Omental fat pad (tissue), 4 donors: ENCODE measurements around the gene PADI1. TPM values are rescaled to one million over a fixed set of nuclear protein-coding genes. Genes with fewer than 3 reads are reported as not detected.
A peak's percentile ranks its signal among the peaks of the same experiment; 100 is the strongest.

Experiments used
- ATAC-seq: fragments of 150-250 bp; one replicate; pipeline ENCODE4 v1.9.1; 2016; ENCODE audit warnings: mild to moderate bottlenecking, moderate library complexity; ENCODE audit not compliant: low FRiP score
- DNase-seq: peaks from one replicate; pipeline ENCODE4 v3.0.0-alpha.2; 2019; ENCODE audit warnings: low spot score
- CTCF ChIP-seq, 3 donors: fragments of 450-650 bp; IDR thresholded peaks; one replicate each; pipeline ENCODE4 v1.5.1; 2016 to 2017; ENCODE audit warnings: antibody characterized with exemption in 3 of 3, mild to moderate bottlenecking in 3 of 3, moderate library complexity in 2 of 3
- total RNA-seq, 4 donors: library from RNA; depleted of rRNA; stranded (reverse); fragments of >200 nt; gene quantifications; one replicate each; pipeline ENCODE4 v1.1.0, GENCODE V29; 2016

The PADI1 gene
- total RNA-seq, 4 donors from 2014 or later = not detected

GRCh38 chr1:17197696-17198095 is 7.2 kb upstream of the PADI1 start:
- TF ChIP-seq CTCF (IDR thresholded peaks at IDR 0.05) = no peak
- DNase-seq = peak; percentile 8
- no peak for ATAC-seq

DNA sequence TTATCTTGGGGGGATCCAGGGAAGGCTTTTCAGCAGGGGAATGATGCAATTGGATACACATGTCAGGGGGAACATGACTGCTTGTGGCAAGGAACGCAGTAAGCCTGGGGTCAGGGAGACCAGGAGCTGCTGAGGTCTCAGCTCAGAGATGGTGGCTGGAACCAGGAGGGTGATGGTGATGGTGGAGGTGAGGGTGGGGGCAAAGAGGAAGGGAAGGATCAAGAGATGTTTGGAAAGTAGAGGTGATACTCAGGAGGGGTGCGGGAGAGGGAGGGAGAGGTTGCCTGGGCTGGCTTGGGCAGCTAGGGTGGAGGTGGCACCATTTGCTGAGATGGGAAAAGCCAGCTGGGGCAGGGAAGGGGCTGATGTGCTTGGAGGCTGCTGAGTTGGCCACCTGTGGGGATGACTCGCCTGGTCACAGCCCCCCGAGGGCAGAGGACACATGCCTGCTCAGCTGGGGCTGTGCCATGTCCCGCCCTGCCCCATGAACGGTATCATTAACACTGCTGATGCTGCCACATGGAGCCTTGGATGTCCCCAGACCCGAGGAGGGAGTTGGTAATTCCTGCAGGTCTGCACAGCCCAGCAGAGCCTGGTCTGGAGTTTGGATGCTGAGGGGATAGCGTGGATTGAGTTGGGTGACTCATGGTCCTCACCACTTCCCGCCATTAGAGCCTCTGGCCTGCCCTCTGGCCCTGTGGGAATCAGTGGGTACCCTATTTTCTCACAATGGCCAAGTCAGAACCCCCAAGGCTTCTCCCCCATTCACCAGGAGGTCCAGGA is 6.3 kb upstream of the PADI1 start:
- DNase-seq = no peak
- no peak for TF ChIP-seq CTCF (IDR thresholded peaks at IDR 0.05)
- no peak for ATAC-seq

DNA sequence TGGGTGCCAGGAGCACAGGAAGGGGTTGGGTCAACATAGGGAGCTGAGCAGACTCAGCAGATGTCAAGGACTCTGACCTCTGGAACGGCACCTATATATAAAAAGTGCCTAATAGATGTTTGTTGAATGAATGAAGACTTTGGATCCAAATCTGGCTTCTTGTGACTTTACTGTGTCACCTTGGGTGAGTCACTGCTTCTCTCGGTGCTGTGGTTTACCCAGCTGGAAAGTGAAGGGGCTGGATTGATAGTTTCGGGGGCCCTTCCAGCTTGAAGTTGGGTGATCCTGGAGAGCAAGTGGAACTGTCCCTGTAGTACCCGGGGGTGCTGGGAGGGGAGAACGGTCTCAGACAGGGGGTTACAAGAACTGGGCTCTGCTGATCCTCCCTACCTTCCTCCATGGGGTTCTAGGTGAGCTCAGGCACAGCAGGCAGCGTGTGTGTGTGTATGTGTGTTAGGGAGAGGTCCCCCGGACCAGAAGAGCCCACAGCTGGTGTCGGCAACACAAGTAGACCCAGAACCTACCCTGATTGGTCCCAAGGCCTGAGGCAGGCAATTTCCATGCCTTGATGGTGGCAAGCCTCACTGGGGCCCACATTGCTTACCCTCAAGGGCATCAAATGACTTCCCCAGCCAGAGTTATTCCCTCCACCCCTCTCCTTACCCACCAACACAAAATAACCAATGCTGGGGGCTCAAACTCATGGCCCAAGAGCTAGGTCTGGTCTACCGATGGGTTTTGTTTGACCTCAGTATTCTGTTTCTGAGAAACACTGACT is 5.5 kb upstream of the PADI1 start:
- ATAC-seq (no peak), DNase-seq (peak; percentile 21)
- TF ChIP-seq CTCF (IDR thresholded peaks at IDR 0.05) = no peak

GRCh38 chr1:17200246-17200645 is 4.7 kb upstream of the PADI1 start:
- DNase-seq (no peak), ATAC-seq (no peak)

DNA sequence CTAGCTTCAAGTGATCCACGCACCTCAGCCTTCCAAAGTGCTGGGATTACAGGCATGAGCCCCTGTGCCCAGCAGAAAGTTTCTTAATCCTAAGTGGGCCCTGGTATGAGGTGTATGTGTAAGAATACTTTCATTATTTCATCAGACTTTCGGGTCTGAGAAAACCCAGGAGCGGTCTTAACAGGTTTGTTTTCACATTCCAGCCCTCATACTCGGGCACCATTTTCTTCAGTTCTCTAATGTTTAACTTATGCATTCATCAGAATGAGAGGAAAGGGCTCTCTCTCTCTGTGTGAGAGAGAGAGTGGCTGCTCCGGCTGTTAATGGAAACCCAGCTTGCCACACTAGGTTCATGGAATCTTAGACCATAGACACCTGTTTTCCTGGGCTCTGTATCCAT is 4.2 kb upstream of the PADI1 start:
- DNase-seq (no peak), ATAC-seq (no peak)
- no peak for TF ChIP-seq CTCF (IDR thresholded peaks at IDR 0.05)

More at GRCh38 chr1:17200246-17200645, 4.7 kb upstream of the PADI1 start:
- TF ChIP-seq CTCF (IDR thresholded peaks at IDR 0.05) = no peak

GRCh38 chr1:17201201-17202021 is 3.5 kb upstream of the PADI1 start:
- ATAC-seq (no peak), DNase-seq (peak; percentile 5)
- TF ChIP-seq CTCF (IDR thresholded peaks at IDR 0.05) = no peak
